ENCODE data around the gene DNAH6. TPM values are rescaled to one million over a fixed set of nuclear protein-coding genes. Genes with fewer than 3 reads are reported as not detected.

The DNAH6 gene
- total RNA-seq, 1 experiment from 2014 or later: 0.32 TPM

DNA sequence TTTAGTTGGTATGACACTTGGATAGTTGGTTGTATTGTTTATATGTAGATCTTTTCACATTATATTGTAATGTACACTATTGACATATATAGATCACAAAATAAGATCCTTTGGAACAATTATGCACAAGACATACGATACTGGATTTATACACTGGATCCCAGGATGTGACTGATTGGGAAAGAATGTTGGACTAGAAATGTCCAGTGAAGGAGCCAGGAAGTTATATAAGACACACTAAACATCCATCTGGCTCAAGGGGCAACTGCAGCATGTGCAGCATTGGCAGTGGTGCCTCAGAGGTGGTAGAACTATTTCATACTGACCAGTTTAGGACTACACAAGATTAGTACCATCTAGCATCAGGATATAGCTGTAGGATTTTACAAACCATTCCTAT, 259.7 kb downstream of the DNAH6 start:
- Mint-ChIP-seq H3K36me3 (ENCODE audit: insufficient read depth, unreplicated experiment) (no peaks in the 10 kb centered on the region), H3K4me3 (ENCODE audit: unreplicated experiment) (no peak overlapping the region), H3K9me3 (ENCODE audit: unreplicated experiment) (peaks cover 37% of the 10 kb centered on the region), H3K4me1 (ENCODE audit: low read depth, unreplicated experiment) (no peaks in the 10 kb centered on the region), H3K27me3 (ENCODE audit: insufficient read depth, unreplicated experiment) (no peaks in the 10 kb centered on the region), H3K27ac (ENCODE audit: unreplicated experiment) (no peak overlapping the region)
- Histone ChIP-seq H3K9me3 (peaks cover 7% of the 10 kb centered on the region; the same call in 1 of the 2 replicates), H3K4me1 (no peaks in the 10 kb centered on the region), H3K27me3 (replicated peaks; ENCODE audit: control insufficient read depth, insufficient read depth, low read length) (no peaks in the 10 kb centered on the region), H3K4me3 (ENCODE audit: low read depth, low read length) (no peak overlapping the region), H3K36me3 (ENCODE audit: control insufficient read depth, insufficient read depth, low read length) (no peaks in the 10 kb centered on the region)
- POLR2A ChIA-PET: no interaction called here
- intact Hi-C loops (cut with micrococcal nuclease; ENCODE audit: unreplicated experiment): no loop called here
- no peak for DNase-seq
- BruUV-seq (replicated peaks): no TSS peak
- TF ChIP-seq, protein P1, sequence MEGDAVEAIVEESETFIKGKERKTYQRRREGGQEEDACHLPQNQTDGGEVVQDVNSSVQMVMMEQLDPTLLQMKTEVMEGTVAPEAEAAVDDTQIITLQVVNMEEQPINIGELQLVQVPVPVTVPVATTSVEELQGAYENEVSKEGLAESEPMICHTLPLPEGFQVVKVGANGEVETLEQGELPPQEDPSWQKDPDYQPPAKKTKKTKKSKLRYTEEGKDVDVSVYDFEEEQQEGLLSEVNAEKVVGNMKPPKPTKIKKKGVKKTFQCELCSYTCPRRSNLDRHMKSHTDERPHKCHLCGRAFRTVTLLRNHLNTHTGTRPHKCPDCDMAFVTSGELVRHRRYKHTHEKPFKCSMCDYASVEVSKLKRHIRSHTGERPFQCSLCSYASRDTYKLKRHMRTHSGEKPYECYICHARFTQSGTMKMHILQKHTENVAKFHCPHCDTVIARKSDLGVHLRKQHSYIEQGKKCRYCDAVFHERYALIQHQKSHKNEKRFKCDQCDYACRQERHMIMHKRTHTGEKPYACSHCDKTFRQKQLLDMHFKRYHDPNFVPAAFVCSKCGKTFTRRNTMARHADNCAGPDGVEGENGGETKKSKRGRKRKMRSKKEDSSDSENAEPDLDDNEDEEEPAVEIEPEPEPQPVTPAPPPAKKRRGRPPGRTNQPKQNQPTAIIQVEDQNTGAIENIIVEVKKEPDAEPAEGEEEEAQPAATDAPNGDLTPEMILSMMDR (IDR thresholded peaks at IDR 0.05; ENCODE audit: insufficient read depth in 1 of 2, low read depth in 1 of 2, low read length in 1 of 2, severe bottlenecking in 1 of 2, unreplicated experiment in 1 of 2): no peak
- CTCF ChIA-PET: no interaction called here

GRCh38 chr2:84778911-84779690, 262.8 kb downstream of the DNAH6 start:
- no TSS peak for BruUV-seq (replicated peaks)
- no peak for DNase-seq

GRCh38 chr2:84779781-84780180, 263.5 kb downstream of the DNAH6 start:
- Mint-ChIP-seq H3K4me1 (ENCODE audit: low read depth, unreplicated experiment) (no peaks in the 10 kb centered on the region), H3K27ac (ENCODE audit: unreplicated experiment) (no peak overlapping the region), H3K4me3 (ENCODE audit: unreplicated experiment) (no peak overlapping the region), H3K27me3 (ENCODE audit: insufficient read depth, unreplicated experiment) (no peaks in the 10 kb centered on the region), H3K9me3 (ENCODE audit: unreplicated experiment) (peaks cover 12% of the 10 kb centered on the region), H3K36me3 (ENCODE audit: insufficient read depth, unreplicated experiment) (no peaks in the 10 kb centered on the region)
- TF ChIP-seq, protein P1 (IDR thresholded peaks at IDR 0.05; ENCODE audit: insufficient read depth in 1 of 2, low read depth in 1 of 2, low read length in 1 of 2, severe bottlenecking in 1 of 2, unreplicated experiment in 1 of 2): no peak
- Histone ChIP-seq H3K4me1 (no peaks in the 10 kb centered on the region), H3K27me3 (replicated peaks; ENCODE audit: control insufficient read depth, insufficient read depth, low read length) (no peaks in the 10 kb centered on the region; the same call in 1 of the 2 replicates), H3K9me3 (no peaks in the 10 kb centered on the region), H3K4me3 (ENCODE audit: low read depth, low read length) (no peak overlapping the region), H3K36me3 (ENCODE audit: control insufficient read depth, insufficient read depth, low read length) (no peaks in the 10 kb centered on the region)
- ChIA-PET CTCF (no interaction called here), POLR2A (no interaction called here)
- no peak for DNase-seq
- intact Hi-C loops (cut with micrococcal nuclease; ENCODE audit: unreplicated experiment): no loop called here
- BruUV-seq (replicated peaks): no TSS peak

More at GRCh38 chr2:84778911-84779690, 262.8 kb downstream of the DNAH6 start:
- H3K4me1 ChIP-seq: no peaks in the 10 kb centered on the region
- ChIA-PET CTCF (no interaction called here), POLR2A (no interaction called here)
- Mint-ChIP-seq H3K27me3 (ENCODE audit: insufficient read depth, unreplicated experiment) (no peaks in the 10 kb centered on the region), H3K4me3 (ENCODE audit: unreplicated experiment) (no peak overlapping the region), H3K36me3 (ENCODE audit: insufficient read depth, unreplicated experiment) (no peaks in the 10 kb centered on the region), H3K27ac (ENCODE audit: unreplicated experiment) (no peak overlapping the region), H3K4me1 (ENCODE audit: low read depth, unreplicated experiment) (no peaks in the 10 kb centered on the region), H3K9me3 (ENCODE audit: unreplicated experiment) (peaks cover 19% of the 10 kb centered on the region)
- intact Hi-C loops (cut with micrococcal nuclease; ENCODE audit: unreplicated experiment): no loop called here
- no peaks in the 10 kb centered on the region for H3K36me3 ChIP-seq (ENCODE audit: control insufficient read depth, insufficient read depth, low read length)
- H3K9me3 ChIP-seq: 0 out of 2 replicates have a peak, but pooled peaks cover 2% of the 10 kb centered on the region
- no peak overlapping the region for H3K4me3 ChIP-seq (ENCODE audit: low read depth, low read length)
- TF ChIP-seq, protein P1 (IDR thresholded peaks at IDR 0.05; ENCODE audit: insufficient read depth in 1 of 2, low read depth in 1 of 2, low read length in 1 of 2, severe bottlenecking in 1 of 2, unreplicated experiment in 1 of 2): no peak
- H3K27me3 ChIP-seq (replicated peaks; ENCODE audit: control insufficient read depth, insufficient read depth, low read length): no peaks in the 10 kb centered on the region

Data from Caco-2 (cell line).